Erythroblast (primary cell): ENCODE measurements around the gene B3GLCT.

ENCODE experiments used
- GATA1 ChIP-seq: IDR thresholded peaks from 2 replicates; pipeline ENCODE4 v1.6.1; 2011; ENCODE audit warnings: low read depth, mild to moderate bottlenecking, control low read depth, low read length, moderate library complexity
- POLR2A ChIP-seq: IDR thresholded peaks from 2 replicates; pipeline ENCODE4 v1.6.1; 2011; ENCODE audit warnings: mild to moderate bottlenecking, low read length

GRCh38 chr13:31200637-31200971 lies 829 bp downstream of the B3GLCT start:
- TF ChIP-seq POLR2A (no peak), GATA1 (no peak)
